AG04449 (cell line): Measurements from ENCODE around the gene CWC25.

Source experiments
- CTCF ChIA-PET: fragments of 350-600 bp; formaldehyde crosslinking; extraction: SDS; loops from one replicate; lab custom pipeline; 2021; ENCODE audit warnings: antibody characterized with exemption; lab: Yijun Ruan, JAX
- POLR2A ChIA-PET: fragments of 400-600, 350-600 bp; formaldehyde crosslinking; extraction: SDS; loops from one replicate; lab custom pipeline; 2020; ENCODE audit warnings: antibody characterized with exemption, inconsistent platforms; lab: Yijun Ruan, JAX
- DNase-seq: peaks from one replicate; pipeline ENCODE4 v3.0.0-alpha.2; 2010; ENCODE audit warnings: low read depth, low spot score
- H3K4me3 ChIP-seq: 2 replicates; pipeline ENCODE4 v1.5.1; 2011; ENCODE audit warnings: low read depth, mild to moderate bottlenecking, control low read depth, low read length
- CTCF ChIP-seq: IDR thresholded peaks from one replicate; pipeline ENCODE4 v1.5.1; 2011; ENCODE audit warnings: mild to moderate bottlenecking, moderate library complexity, low read length, control low read depth, inconsistent platforms; ENCODE audit not compliant: insufficient read depth; ENCODE audit errors: missing control alignments

The CWC25 gene

GRCh38 chr17:38779965-38780752 lies 45.0 kb downstream of the CWC25 start:
- POLR2A ChIA-PET, result no interaction called here
- no peak for TF ChIP-seq CTCF
- CTCF ChIA-PET, result interaction anchor here (1.7 kb wide), 1 partner anchor 18 kb away, joined by 5 read pairs; no protein-coding TSS in a partner anchor

DNA sequence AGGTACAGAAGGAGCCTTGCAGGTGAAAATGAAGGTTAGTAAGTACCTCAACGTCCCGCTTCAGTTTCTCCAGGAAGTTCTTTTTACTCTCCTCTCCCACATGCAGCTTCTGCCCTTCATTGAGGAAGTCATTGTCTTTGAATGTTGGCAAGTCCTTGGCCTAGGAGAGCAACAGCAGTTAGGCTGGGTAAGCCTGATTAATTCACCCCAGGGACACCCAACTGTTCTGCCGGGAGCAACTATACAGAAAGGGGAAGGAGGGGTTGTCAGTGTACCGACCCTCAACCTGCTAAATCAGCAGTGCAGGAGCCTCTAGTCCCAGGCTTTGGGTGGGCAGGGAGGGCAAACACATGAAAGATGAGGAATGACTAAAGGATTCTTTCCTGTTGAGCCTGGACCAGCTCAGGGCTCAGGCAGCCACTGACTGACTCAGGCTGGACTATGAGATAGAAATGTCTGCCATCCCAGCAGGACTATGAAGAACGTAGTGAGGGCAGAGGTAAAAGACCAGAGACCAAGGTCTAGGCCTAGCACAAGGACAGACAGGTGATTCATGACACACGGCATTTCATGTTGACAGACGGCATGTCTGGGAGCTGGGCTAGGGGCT lies 47.4 kb downstream of the CWC25 start:
- DNase-seq, result no peak
- TF ChIP-seq CTCF, result no peak
- H3K4me3 ChIP-seq, result no peak overlapping the region
- POLR2A ChIA-PET, result interaction anchor here (0.6 kb wide), 1 partner anchor 10 kb away, joined by 3 read pairs; no protein-coding TSS in a partner anchor
- CTCF ChIA-PET, result interaction anchor here (0.8 to 1.8 kb wide), 3 partner anchors 9 to 387 kb away, joined by 4 read pairs; no protein-coding TSS in a partner anchor

More at GRCh38 chr17:38779965-38780752, 45.0 kb downstream of the CWC25 start:
- H3K4me3 ChIP-seq, result no peak overlapping the region
- no peak for DNase-seq

GRCh38 chr17:38773258-38773657 lies 51.9 kb downstream of the CWC25 start:
- DNase-seq, result no peak
- TF ChIP-seq CTCF, result no peak
- ChIA-PET CTCF (no interaction called here), POLR2A (no interaction called here)
- no peak overlapping the region for H3K4me3 ChIP-seq

DNA sequence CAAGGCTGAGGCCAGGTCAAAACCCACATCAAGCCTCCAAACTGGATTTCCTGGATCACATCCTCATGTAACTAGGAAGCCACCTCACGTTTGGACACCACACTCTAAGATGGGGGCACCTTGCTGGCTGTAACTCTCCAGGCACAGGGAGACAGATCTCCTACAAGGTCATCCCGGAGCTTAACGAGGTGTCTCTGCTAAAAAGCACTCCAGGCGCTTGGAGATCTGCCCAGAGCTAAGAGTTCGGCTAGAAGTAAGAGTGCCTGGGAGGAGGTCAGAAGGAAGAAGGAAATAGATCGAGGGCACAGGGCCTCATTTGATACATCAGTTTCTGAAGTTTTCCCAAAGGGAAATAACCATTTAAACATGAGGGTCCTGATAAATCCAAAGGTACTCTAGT lies 56.7 kb downstream of the CWC25 start:
- POLR2A ChIA-PET, result no interaction called here
- no peak for DNase-seq
- no peak overlapping the region for H3K4me3 ChIP-seq
- TF ChIP-seq CTCF, result no peak
- CTCF ChIA-PET, result no interaction called here

- POLR2A ChIA-PET, result no interaction called here
- CTCF ChIA-PET, result no interaction called here
Measured at GRCh38 chr17:38766341-38766740, 58.8 kb downstream of the CWC25 start.

More at GRCh38 chr17:38766341-38766740, 58.8 kb downstream of the CWC25 start:
- no peak for DNase-seq
- no peak for TF ChIP-seq CTCF
- no peak overlapping the region for H3K4me3 ChIP-seq
